HepG2 (cell line): ENCODE results near the gene PLA2G4F. TPM values are rescaled to one million over a fixed set of nuclear protein-coding genes. Genes with fewer than 3 reads are reported as not detected.

Experiments
- ATAC-seq: fragments of 200-7000 bp; cut with Tn5 transposase; 3 replicates; pipeline ENCODE4 v1.9.1; 2020; ENCODE audit warnings: mild to moderate bottlenecking, moderate library complexity
- Bru-seq: library from RNA; stranded (reverse); fragments of 400-500 nt; gene quantifications from one replicate; lab custom pipeline; 2021; lab: Mats Ljungman, UMichigan
- BruChase-seq, 2 experiments: library from RNA; stranded (reverse); fragments of 400-500 nt; gene quantifications; one replicate each; lab custom pipeline; 2021; lab: Mats Ljungman, UMichigan
- BruUV-seq: library from RNA; stranded (reverse); fragments of 400-500 nt; replicated peaks from 2 replicates; lab custom pipeline; 2021; lab: Mats Ljungman, UMichigan
- CTCF ChIA-PET: fragments of 300-600 bp; formaldehyde crosslinking; extraction: SDS; loops from one replicate; lab custom pipeline; 2021; ENCODE audit warnings: low total read pairs, inconsistent platforms, low intra/inter-chr PET ratio; lab: Yijun Ruan, JAX
- POLR2A ChIA-PET: fragments of 350-600 bp; sonication (Branson Sonifier 250); formaldehyde crosslinking; loops from one replicate; lab custom pipeline; 2020; ENCODE audit warnings: antibody characterized with exemption, inconsistent platforms; lab: Yijun Ruan, JAX
- DNase-seq: peaks from one replicate; pipeline ENCODE4 v3.0.0-alpha.2; 2015; ENCODE audit warnings: low spot score
- FAIRE-seq: peaks from 3 replicates; lab custom pipeline; 2011; peaks lifted over from hg19 to GRCh38; lab: Jason Lieb, UNC
- H2AFZ ChIP-seq: one replicate; pipeline ENCODE4 v1.6.1; 2011; ENCODE audit warnings: low read length, inconsistent platforms
- H3K27ac ChIP-seq: fragments of 300-600 bp; 3 replicates; pipeline ENCODE4 v1.8.0; 2011; ENCODE audit warnings: mixed run types, mild to moderate bottlenecking, mixed read lengths, low read length, inconsistent platforms; ENCODE audit not compliant: insufficient read depth; ENCODE audit errors: extremely low read length
- H3K27me3 ChIP-seq, 2 experiments: fragments of 200-600 bp in 1 of 2; 2 replicates in 1 of 2; 3 replicates in 1 of 2; pipeline versions ENCODE4 v1.6.0 to v1.8.0; 2011; ENCODE audit warnings: low read length in 2 of 2, mild to moderate bottlenecking in 2 of 2, moderate library complexity in 2 of 2, inconsistent platforms in 1 of 2; ENCODE audit not compliant: insufficient read depth in 2 of 2, control insufficient read depth in 1 of 2
- H3K36me3 ChIP-seq, 2 experiments: fragments of 200-600 bp in 1 of 2; replicated peaks in 1 of 2; 2 replicates in 1 of 2; 3 replicates in 1 of 2; pipeline versions ENCODE4 v1.5.1 to v1.8.0; 2011; ENCODE audit warnings: low read length in 2 of 2, inconsistent platforms in 1 of 2; ENCODE audit not compliant: insufficient read depth in 2 of 2, control insufficient read depth in 1 of 2
- H3K4me1 ChIP-seq: 2 replicates; pipeline ENCODE4 v1.5.1; 2012; ENCODE audit warnings: low read length, inconsistent platforms; ENCODE audit not compliant: insufficient read depth
- H3K4me2 ChIP-seq: 2 replicates; pipeline ENCODE4 v1.6.0; 2011; ENCODE audit warnings: low read depth, low read length, inconsistent platforms
- H3K4me3 ChIP-seq, 3 experiments: fragments of 200-600 bp in 1 of 3; sonication (generic), shearing (Covaris generic) in 1 of 3; replicated peaks in 1 of 3; 2 replicates each; pipeline ENCODE4 v1.5.1; 2011 to 2016; ENCODE audit warnings: low read length in 3 of 3, inconsistent platforms in 2 of 3, low read depth in 2 of 3, mild to moderate bottlenecking in 2 of 3, control low read depth in 1 of 3, mixed read lengths in 1 of 3; ENCODE audit not compliant: insufficient read depth in 1 of 3
- H3K79me2 ChIP-seq: one replicate; pipeline ENCODE4 v1.6.1; 2011; ENCODE audit warnings: low read length, inconsistent platforms; ENCODE audit not compliant: insufficient read depth
- H3K9ac ChIP-seq: 2 replicates; pipeline ENCODE4 v1.6.0; 2011; ENCODE audit warnings: mild to moderate bottlenecking, low read depth, low read length, inconsistent platforms; ENCODE audit not compliant: insufficient read depth
- H3K9me3 ChIP-seq: 2 replicates; pipeline ENCODE4 v1.5.1; 2012; ENCODE audit warnings: mild to moderate bottlenecking, low read length
- H4K20me1 ChIP-seq: 2 replicates; pipeline ENCODE4 v1.6.0; 2011; ENCODE audit warnings: inconsistent platforms, mild to moderate bottlenecking, low read length, moderate library complexity; ENCODE audit not compliant: insufficient read depth
- CENPBD1 ChIP-seq: sonication (generic); formaldehyde crosslinking; IDR thresholded peaks from 2 replicates; pipeline ENCODE4 v1.8.0; 2022; ENCODE audit warnings: missing genetic modification reagents, low read depth, mild to moderate bottlenecking, borderline replicate concordance
- KDM1A ChIP-seq: IDR thresholded peaks from 2 replicates; pipeline ENCODE4 v1.6.1; 2016; ENCODE audit warnings: missing compliant biosample characterization
- MYC ChIP-seq: sonication (generic); formaldehyde crosslinking; IDR thresholded peaks from 2 replicates; pipeline ENCODE4 v1.9.0; 2021; ENCODE audit warnings: missing genetic modification reagents, borderline replicate concordance
- RFX5 ChIP-seq: IDR thresholded peaks from 2 replicates; pipeline ENCODE4 v1.6.1; 2011; ENCODE audit warnings: low read depth, low read length, improper control_type of control experiment
- SNAPC2 ChIP-seq: sonication (generic); formaldehyde crosslinking; IDR thresholded peaks from 2 replicates; pipeline ENCODE4 v1.8.1; 2022; ENCODE audit warnings: mild to moderate bottlenecking, missing genetic modification reagents
- STAG1 ChIP-seq: sonication (generic); formaldehyde crosslinking; IDR thresholded peaks from 2 replicates; pipeline ENCODE4 v1.4.0; 2020; ENCODE audit warnings: missing genetic modification reagents
- ZNF101 ChIP-seq: sonication (generic); formaldehyde crosslinking; IDR thresholded peaks from 2 replicates; pipeline ENCODE4 v1.4.0; 2020; ENCODE audit warnings: mild to moderate bottlenecking, low read depth, missing genetic modification reagents, borderline replicate concordance
- ZNF276 ChIP-seq: sonication (generic); formaldehyde crosslinking; IDR thresholded peaks from 2 replicates; pipeline ENCODE4 v1.4.0; 2020; ENCODE audit warnings: mild to moderate bottlenecking, low read depth, missing genetic modification reagents
- ZNF30 ChIP-seq: sonication (generic); formaldehyde crosslinking; IDR thresholded peaks from 2 replicates; pipeline ENCODE4 v1.5.0; 2020; ENCODE audit warnings: mild to moderate bottlenecking, missing genetic modification reagents
- ZNF431 ChIP-seq: sonication (generic); formaldehyde crosslinking; IDR thresholded peaks from 2 replicates; pipeline ENCODE4 v1.9.0; 2022; ENCODE audit warnings: missing genetic modification reagents, low read depth, mild to moderate bottlenecking, borderline replicate concordance
- ZNF446 ChIP-seq: sonication (generic); formaldehyde crosslinking; IDR thresholded peaks from 2 replicates; pipeline ENCODE4 v1.5.0; 2020; ENCODE audit warnings: mild to moderate bottlenecking, missing genetic modification reagents
- ZNF629 ChIP-seq: sonication (generic); formaldehyde crosslinking; conservative IDR thresholded peaks from 2 replicates; pipeline ENCODE4 v1.5.0; 2020; ENCODE audit warnings: missing genetic modification reagents
- WGBS: methylation state at CpG from one replicate; pipeline ENCODE4 v1.1.6; 2017; ENCODE audit warnings: low lambda C conversion rate; 5-methylcytosine and 5-hydroxymethylcytosine counted together
- in situ Hi-C: cut with HindIII; loops from 2 replicates; pipeline ENCODE4 v1.10.0; 2017; ENCODE audit warnings: low pct_unique_long_range_greater_than_20kb; ENCODE audit not compliant: extremely low pct_ligation_motif_present
- intact Hi-C: fragments of 100-400 bp; cut with micrococcal nuclease; formaldehyde crosslinking; loops from one replicate; pipeline ENCODE4 v1.10.0; 2022; ENCODE audit not compliant: unreplicated experiment
- long read RNA-seq, 2 experiments: library from RNA in 1 of 2; library from polyadenylated mRNA in 1 of 2; stranded (forward) in 1 of 2; unstranded in 1 of 2; transcript quantifications; one replicate each; pipeline ENCODE4 v2.0.0, GENCODE V29; 2019 to 2022
- polyA minus RNA-seq, 3 experiments: library from RNA; depleted of rRNA, polyadenylated mRNA; stranded (reverse); fragments of >200 nt; gene quantifications; 2 replicates each; pipeline ENCODE4 v1.2.3, GENCODE V29; 2011; ENCODE audit warnings: low replicate concordance in 1 of 3
- polyA plus RNA-seq, 8 experiments: library from polyadenylated mRNA; depleted of rRNA in 3 of 8; stranded (reverse) in 7 of 8; unstranded in 1 of 8; fragments of >200 nt; fragmentation: Illumina TruSeq in 4 of 8; extraction: Trizol in 4 of 8; gene quantifications; 2 replicates each; pipeline versions ENCODE4 v1.2.1 to v1.2.3, GENCODE V29; 2011 to 2016; ENCODE audit warnings: low read depth in 4 of 8, missing spikeins in 1 of 8, mixed read lengths in 1 of 8; ENCODE audit not compliant: insufficient read depth in 1 of 8
- total RNA-seq, 5 experiments: library from RNA; depleted of rRNA; stranded (reverse); fragments of >200 nt; fragmentation: Illumina TruSeq; extraction: Trizol; gene quantifications; 2 replicates each; pipeline ENCODE4 v1.2.3, GENCODE V29; 2016; ENCODE audit warnings: low read depth in 1 of 5
- TF ChIP-seq, protein P1 (sequence below): sonication (generic); formaldehyde crosslinking; IDR thresholded peaks from 2 replicates; pipeline ENCODE4 v1.8.0; 2022; ENCODE audit warnings: mild to moderate bottlenecking, missing genetic modification reagents, moderate library complexity

The PLA2G4F gene, protein sequence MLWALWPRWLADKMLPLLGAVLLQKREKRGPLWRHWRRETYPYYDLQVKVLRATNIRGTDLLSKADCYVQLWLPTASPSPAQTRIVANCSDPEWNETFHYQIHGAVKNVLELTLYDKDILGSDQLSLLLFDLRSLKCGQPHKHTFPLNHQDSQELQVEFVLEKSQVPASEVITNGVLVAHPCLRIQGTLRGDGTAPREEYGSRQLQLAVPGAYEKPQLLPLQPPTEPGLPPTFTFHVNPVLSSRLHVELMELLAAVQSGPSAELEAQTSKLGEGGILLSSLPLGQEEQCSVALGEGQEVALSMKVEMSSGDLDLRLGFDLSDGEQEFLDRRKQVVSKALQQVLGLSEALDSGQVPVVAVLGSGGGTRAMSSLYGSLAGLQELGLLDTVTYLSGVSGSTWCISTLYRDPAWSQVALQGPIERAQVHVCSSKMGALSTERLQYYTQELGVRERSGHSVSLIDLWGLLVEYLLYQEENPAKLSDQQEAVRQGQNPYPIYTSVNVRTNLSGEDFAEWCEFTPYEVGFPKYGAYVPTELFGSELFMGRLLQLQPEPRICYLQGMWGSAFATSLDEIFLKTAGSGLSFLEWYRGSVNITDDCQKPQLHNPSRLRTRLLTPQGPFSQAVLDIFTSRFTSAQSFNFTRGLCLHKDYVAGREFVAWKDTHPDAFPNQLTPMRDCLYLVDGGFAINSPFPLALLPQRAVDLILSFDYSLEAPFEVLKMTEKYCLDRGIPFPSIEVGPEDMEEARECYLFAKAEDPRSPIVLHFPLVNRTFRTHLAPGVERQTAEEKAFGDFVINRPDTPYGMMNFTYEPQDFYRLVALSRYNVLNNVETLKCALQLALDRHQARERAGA
- total RNA-seq (2016; rRNA removed; fragmentation: Illumina TruSeq; extraction: Trizol) (not detected in 2 replicates), polyA plus RNA-seq (2011; rRNA removed) (0.01 and 0.07 TPM in 2 replicates), polyA minus RNA-seq (2011; rRNA and poly(A)+ RNA removed; ENCODE audit: low replicate concordance) (0.16 TPM in 1 of 2 replicates, not detected in the other), Bru-seq, nascent RNA (not detected), BruChase-seq, experiment 1, labeled RNA remaining after a 6-hour chase (percentile 6 among the genes with signal in this experiment), BruChase-seq, experiment 2, labeled RNA remaining after a 2-hour chase (not detected)
- total RNA-seq (2016; cell fraction: cytosol; rRNA removed; fragmentation: Illumina TruSeq; extraction: Trizol; ENCODE audit: low read depth): not detected in 2 replicates
- not detected in 2 replicates for total RNA-seq (2016; cell fraction: insoluble cytoplasmic fraction; rRNA removed; fragmentation: Illumina TruSeq; extraction: Trizol)
- total RNA-seq (2016; cell fraction: membrane; rRNA removed; fragmentation: Illumina TruSeq; extraction: Trizol): not detected in 2 replicates
- not detected in 2 replicates for total RNA-seq (2016; cell fraction: nucleus; rRNA removed; fragmentation: Illumina TruSeq; extraction: Trizol)
- polyA plus RNA-seq (2011; cell fraction: cytosol; rRNA removed): not detected in 2 replicates
- polyA plus RNA-seq (2011; cell fraction: nucleus; rRNA removed): not detected in 2 replicates
- not detected in 2 replicates for polyA plus RNA-seq (2012)
- not detected in 2 replicates for polyA plus RNA-seq (2016; cell fraction: cytosol; fragmentation: Illumina TruSeq; extraction: Trizol; ENCODE audit: low read depth)
- polyA plus RNA-seq (2016; cell fraction: insoluble cytoplasmic fraction; fragmentation: Illumina TruSeq; extraction: Trizol; ENCODE audit: low read depth): not detected in 2 replicates
- polyA plus RNA-seq (2016; cell fraction: membrane; fragmentation: Illumina TruSeq; extraction: Trizol; ENCODE audit: low read depth): not detected in 2 replicates
- not detected in 2 replicates for polyA plus RNA-seq (2016; cell fraction: nucleus; fragmentation: Illumina TruSeq; extraction: Trizol; ENCODE audit: insufficient read depth, low read depth)
- polyA minus RNA-seq (2011; cell fraction: cytosol; rRNA and poly(A)+ RNA removed): not detected in 2 replicates
- not detected in 2 replicates for polyA minus RNA-seq (2011; cell fraction: nucleus; rRNA and poly(A)+ RNA removed)
- long read RNA-seq, experiment 1: 0 reads
- long read RNA-seq, experiment 2: 0 reads

GRCh38 chr15:42156243-42156922 is at the start of gene PLA2G4F:
Gene PLA2G4F (minus strand): TSS chr15:42156636. CDS start chr15:42156549, 87 bp downstream.
- H2AFZ ChIP-seq: no peak within 1 kb of the TSS
- DNase-seq (no peak), ATAC-seq (peak; percentile 57), FAIRE-seq (no peak)
- H3K36me3 ChIP-seq: peaks cover 3 to 21% of the 10 kb centered on the region in 2 experiments; a peak in 4 of 5 replicates
- WGBS: 46% methylated on average over 6 of the region's 8 CpGs
- no peaks in the 10 kb centered on the region for H3K79me2 ChIP-seq
- POLR2A ChIA-PET: interaction anchor here (1.1 kb wide), 1 partner anchor 17 kb away, joined by 4 read pairs; no protein-coding TSS in a partner anchor
- no peaks in the 10 kb centered on the region for H3K9me3 ChIP-seq
- CTCF ChIA-PET: no interaction called here
- peak within 1 kb of the TSS in 2 of 3 experiments; percentile 12 to 57; a peak in 1 of 6 replicates for H3K4me3 ChIP-seq
- H4K20me1 ChIP-seq: no peaks in the 10 kb centered on the region
- in situ Hi-C loops: no loop called here
- peaks cover 37% of the 10 kb centered on the region for H3K4me1 ChIP-seq
- no peak within 1 kb of the TSS for H3K27ac ChIP-seq
- intact Hi-C loops: no loop called here
- peak within 1 kb of the TSS; percentile 72 for H3K4me2 ChIP-seq
- peaks cover 0 to 14% of the 10 kb centered on the region in 2 experiments; a peak in 4 of 5 replicates for H3K27me3 ChIP-seq
- H3K9ac ChIP-seq: no peak within 1 kb of the TSS
- no TSS peak for BruUV-seq
- TF ChIP-seq ZNF431 (no peak), RFX5 (no peak), KDM1A (no peak), STAG1 (CRISPR knock-in tag) (0 out of 2 replicates have a peak, but pooled peaks have one; percentile 4), ZNF276 (CRISPR knock-in tag) (no peak), ZNF446 (CRISPR knock-in tag) (no peak), ZNF629 (CRISPR knock-in tag) (no peak), MYC (CRISPR knock-in tag) (0 out of 2 replicates have a peak, but pooled peaks have one; percentile 8), CENPBD1 (CRISPR knock-in tag) (no peak), ZNF101 (no peak), SNAPC2 (CRISPR knock-in tag) (no peak), ZNF30 (CRISPR knock-in tag) (no peak)
- TF ChIP-seq, protein P1, sequence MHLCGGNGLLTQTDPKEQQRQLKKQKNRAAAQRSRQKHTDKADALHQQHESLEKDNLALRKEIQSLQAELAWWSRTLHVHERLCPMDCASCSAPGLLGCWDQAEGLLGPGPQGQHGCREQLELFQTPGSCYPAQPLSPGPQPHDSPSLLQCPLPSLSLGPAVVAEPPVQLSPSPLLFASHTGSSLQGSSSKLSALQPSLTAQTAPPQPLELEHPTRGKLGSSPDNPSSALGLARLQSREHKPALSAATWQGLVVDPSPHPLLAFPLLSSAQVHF (CRISPR knock-in tag): no peak
